ENCODE results near the gene AMHR2. TPM values are rescaled to one million over a fixed set of nuclear protein-coding genes. Genes with fewer than 3 reads are reported as not detected.
"Not testable (repeated sequence)": the region's sequence is repeated elsewhere in the genome, so short reads cannot be mapped to it uniquely, and the experiment has no call there.

AMHR2 gene
- total RNA-seq, 3 donors from 2014 or later (not counting 1 experiment from before 2014, with no cell fraction given): not detected

- no peaks in the 10 kb centered on the region for H3K9me3 ChIP-seq (ENCODE audit: control insufficient read depth, insufficient read depth, low read length)
- no peak overlapping the region for H3K27ac ChIP-seq (ENCODE audit: low read length)
- no peak for TF ChIP-seq CTCF (IDR thresholded peaks at IDR 0.05)
- no peaks in the 10 kb centered on the region for H3K27me3 ChIP-seq (ENCODE audit: control insufficient read depth, insufficient read depth, low read length)
- H3K4me3 ChIP-seq (ENCODE audit: low read length): no peak overlapping the region
- no peak overlapping the region for H3K27ac Mint-ChIP-seq
- 90% methylated on average over 7 of the region's 7 CpGs for WGBS (ENCODE audit: insufficient coverage)
- no peak overlapping the region for H3K4me3 Mint-ChIP-seq
- no peak for DNase-seq
- no peaks in the 10 kb centered on the region for H3K9me3 Mint-ChIP-seq
- H3K27me3 Mint-ChIP-seq (ENCODE audit: low read depth in 2 of 2): no peaks in the 10 kb centered on the region
- H3K4me1 ChIP-seq (ENCODE audit: control insufficient read depth, insufficient read depth, low read length): no peaks in the 10 kb centered on the region
- no peak for ATAC-seq
- no peaks in the 10 kb centered on the region for H3K4me1 Mint-ChIP-seq
- no peaks in the 10 kb centered on the region for H3K36me3 Mint-ChIP-seq
- H3K36me3 ChIP-seq (ENCODE audit: control insufficient read depth, insufficient read depth, low read length): no peaks in the 10 kb centered on the region
- intact Hi-C loops (cut with micrococcal nuclease): no loop called here
Measured at GRCh38 chr12:53431187-53431586, 7.5 kb downstream of the AMHR2 start.

GRCh38 chr12:53435326-53435725 is 11.7 kb downstream of the AMHR2 start:
- ATAC-seq; H3K4me1 Mint-ChIP-seq; H3K4me3 ChIP-seq (ENCODE audit: low read length); H3K36me3 Mint-ChIP-seq; H3K27me3 Mint-ChIP-seq (ENCODE audit: low read depth in 2 of 2); intact Hi-C loops (cut with micrococcal nuclease); H3K4me3 Mint-ChIP-seq; H3K9me3 Mint-ChIP-seq; H3K27ac ChIP-seq (ENCODE audit: low read length); H3K36me3 ChIP-seq (ENCODE audit: control insufficient read depth, insufficient read depth, low read length); H3K4me1 ChIP-seq (ENCODE audit: control insufficient read depth, insufficient read depth, low read length); H3K9me3 ChIP-seq (ENCODE audit: control insufficient read depth, insufficient read depth, low read length); H3K27ac Mint-ChIP-seq; H3K27me3 ChIP-seq (ENCODE audit: control insufficient read depth, insufficient read depth, low read length); DNase-seq: not testable (repeated sequence)
- 87% methylated on average over 9 of the region's 9 CpGs for WGBS (ENCODE audit: insufficient coverage)

GRCh38 chr12:53439582-53439981 is 15.9 kb downstream of the AMHR2 start:
- H3K27me3 Mint-ChIP-seq (ENCODE audit: low read depth in 2 of 2); H3K36me3 Mint-ChIP-seq; DNase-seq; H3K27me3 ChIP-seq (ENCODE audit: control insufficient read depth, insufficient read depth, low read length); H3K27ac Mint-ChIP-seq; H3K4me3 ChIP-seq (ENCODE audit: low read length); H3K4me3 Mint-ChIP-seq; H3K9me3 ChIP-seq (ENCODE audit: control insufficient read depth, insufficient read depth, low read length); ATAC-seq; intact Hi-C loops (cut with micrococcal nuclease); H3K27ac ChIP-seq (ENCODE audit: low read length); H3K9me3 Mint-ChIP-seq: not testable (repeated sequence)
- peaks cover 11% of the 10 kb centered on the region for H3K36me3 ChIP-seq (ENCODE audit: control insufficient read depth, insufficient read depth, low read length)
- H3K4me1 Mint-ChIP-seq: peaks cover 27 to 36% of the 10 kb centered on the region in 2 donors
- peaks cover 31% of the 10 kb centered on the region for H3K4me1 ChIP-seq (ENCODE audit: control insufficient read depth, insufficient read depth, low read length)

DNA sequence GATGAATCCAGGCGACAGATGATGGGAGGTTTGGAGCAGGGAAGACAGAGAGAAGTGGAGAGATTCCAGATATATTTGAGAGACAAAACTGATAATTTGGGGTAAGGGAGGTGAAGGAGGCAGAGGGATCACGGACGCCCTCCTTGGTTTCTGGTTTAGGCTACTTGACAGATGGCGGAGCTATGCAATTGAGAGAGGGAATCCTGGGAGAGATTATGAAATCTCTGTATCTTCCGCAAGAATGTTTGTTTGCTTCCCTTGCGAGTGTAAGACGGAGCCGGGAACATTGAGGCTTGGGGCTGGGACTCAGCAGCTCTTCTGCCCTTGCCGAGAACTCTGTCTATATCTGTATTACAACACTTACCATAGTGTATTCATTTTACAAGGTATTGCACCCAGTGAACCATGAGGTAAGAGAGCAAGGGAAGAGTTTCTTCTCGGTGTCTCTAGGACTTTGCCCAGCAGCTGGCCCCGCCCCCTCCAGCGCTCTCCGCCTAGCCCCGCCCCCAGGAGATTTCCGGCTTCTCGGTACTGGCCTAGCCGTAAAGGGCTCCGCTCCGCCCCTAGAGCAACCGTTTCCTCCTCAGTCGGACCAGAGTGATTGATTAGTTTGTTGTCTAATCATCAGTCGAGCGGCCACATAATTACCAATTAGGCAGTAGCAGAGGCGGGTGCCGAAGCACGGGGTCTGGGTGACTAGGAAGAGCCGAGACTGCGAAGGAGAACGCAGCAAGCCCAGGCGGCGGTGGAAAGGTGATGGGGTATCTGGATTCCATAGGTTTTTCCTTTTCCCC is 17.6 kb downstream of the AMHR2 start, which contains the start of gene PRR13:
PRR13 (plus strand) TSS at position 695 of the 794 bp plus-strand sequence. CDS start 981 bp downstream, outside the sequence.
- WGBS (ENCODE audit: insufficient coverage): 3% methylated on average over 31 of the region's 31 CpGs
- Histone ChIP-seq H3K4me1 (ENCODE audit: control insufficient read depth, insufficient read depth, low read length) (peaks cover 36% of the 10 kb centered on the region), H3K27me3 (ENCODE audit: control insufficient read depth, insufficient read depth, low read length) (no peaks in the 10 kb centered on the region), H3K36me3 (ENCODE audit: control insufficient read depth, insufficient read depth, low read length) (peaks cover 25% of the 10 kb centered on the region), H3K4me3 (ENCODE audit: low read length) (peak within 1 kb of the TSS; percentile 99), H3K9me3 (ENCODE audit: control insufficient read depth, insufficient read depth, low read length) (no peaks in the 10 kb centered on the region), H3K27ac (ENCODE audit: low read length) (peak within 1 kb of the TSS; percentile 82)
- H3K27ac Mint-ChIP-seq: peak within 1 kb of the TSS; percentile 94 to 96
- no peaks in the 10 kb centered on the region for H3K36me3 Mint-ChIP-seq
- DNase-seq: peak; percentile 93 to 99
- peak within 1 kb of the TSS; percentile 99 for H3K4me3 Mint-ChIP-seq
- TF ChIP-seq CTCF (IDR thresholded peaks at IDR 0.05): no peak
- peak; percentile 97 to 100 (median 99) for ATAC-seq
- intact Hi-C loops (cut with micrococcal nuclease): loop anchor here (1.0 kb wide), 3 partner anchors 10 to 62 kb away; no protein-coding TSS in a partner anchor
- no peaks in the 10 kb centered on the region for H3K27me3 Mint-ChIP-seq (ENCODE audit: low read depth in 2 of 2)
- H3K9me3 Mint-ChIP-seq: no peaks in the 10 kb centered on the region
- peaks cover 38 to 50% of the 10 kb centered on the region in 2 donors for H3K4me1 Mint-ChIP-seq

Measured in natural killer cell (primary cell).